GM18868 (cell line): ENCODE results near the gene TTC31.
"Not testable (repeated sequence)": the region's sequence is repeated elsewhere in the genome, so short reads cannot be mapped to it uniquely, and the experiment has no call there.

ENCODE experiments used
- ATAC-seq: cut with Tn5 transposase; IDR thresholded peaks from one replicate; pipeline ENCODE4 v1.9.1; 2021; ENCODE audit warnings: mild to moderate bottlenecking, moderate library complexity; ENCODE audit not compliant: unreplicated experiment

The TTC31 gene

DNA sequence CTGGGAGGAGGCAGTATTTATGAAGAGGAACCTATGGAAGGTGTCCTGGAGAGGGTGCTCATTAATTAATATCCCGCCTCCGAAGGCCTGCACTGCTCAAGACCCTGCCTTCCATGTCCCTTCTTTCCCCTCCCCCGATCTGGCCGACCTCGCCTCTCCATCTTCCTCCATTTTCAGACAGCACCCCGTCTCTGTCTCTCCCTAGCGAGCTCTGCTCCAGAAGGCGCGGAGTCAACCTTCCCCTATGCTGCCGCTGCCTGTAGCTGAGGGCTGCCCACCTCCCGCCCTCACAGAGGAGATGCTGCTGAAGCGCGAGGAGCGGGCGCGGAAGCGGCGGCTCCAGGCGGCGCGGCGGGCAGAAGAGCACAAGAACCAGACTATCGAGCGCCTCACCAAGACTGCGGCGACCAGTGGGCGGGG is 25.7 kb upstream of the TTC31 start:
- ATAC-seq = no peak

DNA sequence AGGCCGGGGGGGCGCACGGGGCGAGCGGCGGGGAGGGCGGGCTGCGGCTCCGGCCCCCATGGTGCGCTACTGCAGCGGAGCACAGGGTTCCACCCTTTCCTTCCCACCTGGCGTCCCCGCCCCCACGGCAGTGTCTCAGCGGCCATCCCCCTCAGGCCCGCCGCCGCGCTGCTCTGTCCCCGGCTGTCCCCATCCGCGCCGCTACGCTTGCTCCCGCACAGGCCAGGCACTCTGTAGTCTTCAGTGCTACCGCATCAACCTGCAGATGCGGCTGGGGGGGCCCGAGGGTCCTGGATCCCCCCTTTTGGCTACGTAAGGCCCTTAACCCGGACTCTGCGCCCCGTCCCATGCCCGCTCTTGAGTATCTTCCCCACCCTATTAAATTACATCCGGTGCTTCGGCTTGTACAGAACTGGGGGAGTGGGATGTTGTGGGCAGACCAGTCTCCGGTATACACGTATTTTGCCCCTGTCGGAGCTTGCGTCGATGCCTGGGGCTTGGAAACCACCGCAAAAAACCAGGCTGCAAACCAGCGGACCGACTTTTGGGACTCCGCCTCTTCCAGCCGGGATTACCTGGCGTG is 25.2 kb upstream of the TTC31 start:
- peak; percentile 31 for ATAC-seq

DNA sequence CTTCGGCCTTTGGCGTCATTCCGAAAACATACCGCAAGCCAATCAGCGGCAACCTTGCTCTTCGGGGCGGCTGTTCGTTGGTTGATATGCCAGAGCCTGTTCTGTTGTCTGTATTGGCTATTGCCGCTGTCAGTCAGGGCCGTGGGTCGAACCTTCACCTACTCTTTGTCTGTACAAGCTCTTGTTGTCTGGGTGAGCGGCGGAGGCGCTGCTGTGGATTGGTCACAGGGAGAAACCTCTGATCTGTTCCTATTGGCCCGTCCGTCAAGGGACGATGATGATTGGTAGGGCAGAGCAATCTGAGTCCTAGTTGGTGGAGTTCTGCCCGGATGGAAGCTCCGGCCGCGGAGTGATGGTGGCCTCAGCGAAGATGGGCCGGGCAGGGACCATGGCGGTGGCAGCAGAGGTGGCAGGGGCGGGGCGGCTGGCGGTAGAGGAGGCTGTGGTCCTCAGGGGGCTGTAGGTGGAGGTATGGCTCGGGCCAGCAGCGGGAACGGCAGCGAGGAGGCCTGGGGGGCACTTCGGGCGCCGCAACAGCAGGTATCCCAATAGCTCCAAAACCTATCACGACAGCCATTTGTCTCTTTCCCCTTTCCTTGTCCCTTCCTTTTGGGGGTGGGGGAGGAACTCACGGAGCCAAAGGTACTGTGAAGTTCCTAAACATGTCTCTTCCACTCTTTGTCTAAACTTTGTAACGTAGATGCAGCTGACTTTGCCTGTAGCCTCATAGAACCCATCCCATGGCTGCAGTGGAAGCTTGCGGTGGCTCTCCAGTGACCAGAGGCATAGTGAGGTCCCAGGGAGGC is 24.5 kb upstream of the TTC31 start, which contains the start of gene WBP1:
TSS of gene WBP1 (plus strand) at position 307 of the 806 bp plus-strand sequence. CDS start at position 472, 165 bp downstream.
- ATAC-seq = peak; percentile 80

DNA sequence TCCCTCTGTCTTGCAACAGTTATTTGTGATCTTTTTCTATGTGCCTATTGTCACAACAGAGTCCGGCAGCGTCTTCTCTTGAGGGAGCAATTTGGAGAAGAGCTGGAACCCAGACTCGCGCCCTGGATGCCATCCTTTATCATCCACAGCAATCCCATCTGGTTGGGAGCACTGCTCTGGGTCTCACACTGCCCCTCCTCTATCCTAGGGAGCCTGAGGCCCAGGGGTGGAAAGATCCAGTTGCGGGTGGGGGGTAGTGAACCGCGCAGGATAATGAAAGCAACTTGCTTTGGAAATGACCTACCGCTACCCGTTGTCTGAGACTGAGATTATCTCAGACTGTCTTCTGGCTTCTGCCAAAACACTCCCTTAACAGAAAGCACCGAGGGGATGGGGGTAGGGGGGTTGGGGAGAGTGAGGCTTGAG is 23.9 kb upstream of the TTC31 start:
- no peak for ATAC-seq

DNA sequence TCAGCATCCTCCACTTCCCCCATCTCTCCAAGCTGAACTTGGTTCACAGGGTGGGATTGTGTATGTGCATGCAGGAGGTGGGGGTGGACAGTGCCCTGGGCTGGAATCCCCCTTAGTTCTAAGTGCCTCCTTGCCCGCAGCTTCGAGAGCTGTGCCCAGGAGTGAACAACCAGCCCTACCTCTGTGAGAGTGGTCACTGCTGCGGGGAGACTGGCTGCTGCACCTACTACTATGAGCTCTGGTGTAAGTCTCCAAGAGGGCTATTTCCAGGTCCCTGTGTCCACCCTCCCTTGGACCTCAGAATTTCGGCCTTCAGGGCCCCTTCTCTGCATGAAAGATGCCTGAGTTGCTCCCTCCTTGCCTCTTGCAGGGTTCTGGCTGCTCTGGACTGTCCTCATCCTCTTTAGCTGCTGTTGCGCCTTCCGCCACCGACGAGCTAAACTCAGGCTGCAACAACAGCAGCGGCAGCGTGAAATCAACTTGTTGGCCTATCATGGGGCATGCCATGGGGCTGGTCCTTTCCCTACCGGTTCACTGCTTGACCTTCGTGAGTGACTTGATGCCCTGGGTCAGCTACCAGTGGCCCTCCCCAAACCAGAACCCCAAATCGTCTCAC is 23.3 kb upstream of the TTC31 start:
- ATAC-seq = not testable (repeated sequence)

DNA sequence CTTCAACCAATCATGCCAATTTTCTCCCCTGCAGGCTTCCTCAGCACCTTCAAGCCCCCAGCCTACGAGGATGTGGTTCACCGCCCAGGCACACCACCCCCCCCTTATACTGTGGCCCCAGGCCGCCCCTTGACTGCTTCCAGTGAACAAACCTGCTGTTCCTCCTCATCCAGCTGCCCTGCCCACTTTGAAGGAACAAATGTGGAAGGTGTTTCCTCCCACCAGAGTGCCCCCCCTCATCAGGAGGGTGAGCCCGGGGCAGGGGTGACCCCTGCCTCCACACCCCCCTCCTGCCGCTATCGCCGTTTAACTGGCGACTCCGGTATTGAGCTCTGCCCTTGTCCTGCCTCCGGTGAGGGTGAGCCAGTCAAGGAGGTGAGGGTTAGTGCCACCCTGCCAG is 22.7 kb upstream of the TTC31 start:
- ATAC-seq = not testable (repeated sequence)

DNA sequence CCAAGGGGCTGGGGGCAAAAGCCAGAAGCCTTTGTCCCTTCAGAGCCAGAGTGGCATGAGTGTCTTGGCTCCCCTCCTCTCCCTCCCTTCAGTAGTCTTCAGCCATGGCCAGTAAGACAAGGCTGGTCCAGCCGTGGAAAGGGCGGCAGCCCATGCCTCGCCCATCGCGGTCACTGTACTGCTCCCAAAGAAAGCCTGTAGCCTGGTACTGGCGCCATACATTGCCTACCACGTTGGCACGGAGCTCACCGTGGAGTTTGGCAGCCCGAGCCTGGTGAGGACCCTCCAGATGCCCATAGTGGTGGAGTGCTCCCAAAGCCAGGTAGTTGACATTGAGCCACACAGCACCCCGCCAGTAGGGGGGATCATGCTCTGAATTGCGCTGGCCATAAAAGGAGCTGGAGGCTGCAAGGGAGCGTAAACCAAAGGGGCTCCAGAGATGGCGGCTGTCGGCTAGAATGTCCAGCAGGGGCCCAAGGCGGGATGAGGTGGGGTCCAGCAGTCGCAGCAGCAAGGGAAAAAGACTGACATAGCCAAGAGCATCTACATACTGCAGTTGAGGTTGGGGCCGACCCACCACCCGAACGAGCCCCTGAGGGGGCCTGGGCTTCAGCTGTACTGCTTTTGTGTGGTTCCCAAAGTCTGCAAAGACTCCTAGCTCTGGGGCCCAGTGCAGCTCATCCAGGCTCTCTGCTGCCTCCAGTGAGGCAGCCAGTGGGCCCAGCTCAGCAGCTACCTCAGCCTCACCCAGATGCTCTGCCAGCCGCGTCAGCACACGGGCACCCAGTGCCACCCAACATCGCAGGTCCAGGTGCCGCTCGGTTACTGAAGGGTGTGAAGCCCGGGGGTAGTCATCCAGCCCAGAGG is 21.5 kb upstream of the TTC31 start:
- no peak for ATAC-seq

DNA sequence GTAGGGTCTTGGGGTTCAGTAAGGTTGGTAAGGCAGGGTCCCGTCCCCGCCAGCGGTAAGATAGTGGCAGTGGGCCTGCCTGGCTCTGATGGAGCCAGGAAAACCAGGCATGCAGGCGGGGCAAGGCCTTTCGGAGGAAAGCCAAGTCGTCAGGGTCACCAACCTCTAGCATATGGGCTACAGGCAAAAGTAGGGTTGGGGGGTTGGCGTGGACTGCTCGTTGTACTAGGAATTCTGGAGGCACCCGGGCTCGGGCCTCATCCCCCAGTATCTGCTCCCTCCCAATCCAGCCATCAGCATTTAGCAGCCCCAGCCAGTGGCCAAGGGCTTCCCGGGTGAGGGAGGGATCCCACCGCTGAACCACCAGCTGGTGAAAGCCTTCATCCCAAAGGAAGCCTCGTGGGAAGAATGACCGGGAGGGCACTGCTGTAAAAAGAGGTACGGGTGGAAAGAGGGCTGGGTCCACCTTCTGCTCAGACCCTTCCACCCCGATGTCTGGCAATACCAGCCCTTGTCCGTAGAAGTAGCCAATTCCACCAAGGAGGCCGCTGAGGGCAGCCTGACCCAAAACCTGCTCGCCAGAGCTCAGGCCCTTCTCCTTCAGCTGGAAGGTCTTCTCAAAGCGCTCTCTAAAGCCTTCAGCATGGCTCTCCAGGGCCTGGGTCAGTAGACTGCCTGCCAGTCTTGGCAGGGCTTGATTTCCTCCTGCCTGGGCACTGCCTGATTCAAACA is 20.7 kb upstream of the TTC31 start:
- ATAC-seq = no peak

DNA sequence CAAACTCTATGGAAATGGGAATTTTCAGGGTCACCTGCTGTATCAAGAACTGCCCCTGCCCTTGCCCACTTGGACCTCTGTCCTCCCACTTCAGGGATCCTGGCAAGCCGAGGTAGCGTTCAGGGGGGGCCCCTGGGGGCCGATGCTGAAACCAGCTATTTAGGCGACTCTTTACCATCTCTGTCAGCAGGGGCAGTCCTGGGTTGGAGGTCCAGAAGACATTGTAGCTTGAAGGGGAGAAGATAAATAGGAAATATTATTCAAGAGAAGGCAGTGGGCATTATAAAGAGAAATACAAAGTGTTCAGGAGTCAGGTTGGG is 20.1 kb upstream of the TTC31 start:
- no peak for ATAC-seq

DNA sequence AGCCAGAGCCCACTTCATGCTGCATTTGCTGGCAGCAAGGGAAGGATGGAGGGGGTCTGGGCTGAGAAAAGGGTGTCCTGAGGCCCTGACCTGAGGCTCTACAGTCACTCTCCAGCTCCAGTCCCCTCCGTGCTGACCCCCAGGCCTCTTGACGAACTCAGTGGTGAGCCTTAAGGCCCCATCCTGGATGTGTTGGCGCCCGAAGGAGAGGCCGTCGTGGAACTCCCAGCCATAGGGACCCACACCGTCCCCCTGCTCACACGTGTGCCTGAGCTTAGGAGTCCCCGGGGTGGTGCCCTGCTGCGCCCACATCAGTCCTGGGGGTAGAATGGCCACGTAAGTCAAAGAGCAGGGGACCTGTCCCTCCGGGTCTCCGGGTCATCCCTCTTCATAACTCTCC is 18.5 kb upstream of the TTC31 start:
- no peak for ATAC-seq

DNA sequence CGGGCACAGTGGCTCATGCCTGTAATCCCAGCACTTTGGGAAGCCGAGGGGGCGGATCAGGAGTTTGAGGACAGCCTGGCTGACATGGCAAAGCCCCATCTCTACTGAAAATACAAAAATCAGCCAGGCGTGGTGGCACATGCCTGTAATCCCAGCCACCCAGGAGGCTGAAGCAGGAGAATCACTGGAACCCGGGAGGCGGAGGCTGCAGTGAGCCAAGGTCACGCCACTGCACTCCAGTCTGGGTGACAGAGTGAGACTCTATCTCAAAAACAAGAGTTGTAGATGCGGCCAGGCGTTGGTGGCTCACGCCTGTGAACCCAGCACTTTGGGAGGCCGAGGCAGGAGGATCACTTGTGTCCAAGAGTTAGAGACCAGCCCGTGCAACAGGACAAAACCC is 12.1 kb upstream of the TTC31 start:
- not testable (repeated sequence) for ATAC-seq

DNA sequence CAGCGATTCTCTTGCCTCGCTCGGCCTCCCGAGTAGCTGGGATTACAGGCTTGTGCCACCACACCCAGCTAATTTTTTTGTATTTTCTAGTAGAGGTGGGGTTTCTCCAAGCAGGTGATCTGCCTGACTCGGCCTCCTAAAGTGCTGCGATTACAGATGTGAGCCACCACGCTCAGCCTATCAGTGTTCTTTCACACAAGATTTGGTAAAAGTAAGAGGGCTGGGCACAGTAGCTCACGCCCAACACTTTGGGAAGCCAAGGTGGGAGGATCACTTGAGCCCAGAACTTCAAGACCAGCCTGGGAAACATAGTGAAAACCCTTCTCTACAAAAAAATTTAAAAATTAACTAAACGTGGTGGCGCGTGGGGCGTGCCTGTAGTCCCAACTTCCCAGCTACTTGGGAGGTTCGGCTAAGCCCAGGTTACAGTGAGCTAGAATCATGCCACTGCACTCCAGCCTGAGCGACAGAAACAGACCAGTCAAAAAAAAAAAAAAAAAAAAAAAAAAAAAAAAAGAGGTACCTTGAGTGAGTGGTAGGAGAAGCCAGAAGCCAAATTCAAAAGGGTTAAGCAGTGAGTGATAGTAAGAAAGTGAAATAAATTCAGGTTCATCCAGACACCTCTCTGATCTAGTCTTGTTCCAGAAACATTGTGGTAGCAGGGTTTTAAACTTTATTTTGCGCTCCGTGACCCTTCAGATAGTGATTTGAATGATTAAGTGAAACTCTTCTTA is 11.4 kb upstream of the TTC31 start:
- ATAC-seq = no peak

DNA sequence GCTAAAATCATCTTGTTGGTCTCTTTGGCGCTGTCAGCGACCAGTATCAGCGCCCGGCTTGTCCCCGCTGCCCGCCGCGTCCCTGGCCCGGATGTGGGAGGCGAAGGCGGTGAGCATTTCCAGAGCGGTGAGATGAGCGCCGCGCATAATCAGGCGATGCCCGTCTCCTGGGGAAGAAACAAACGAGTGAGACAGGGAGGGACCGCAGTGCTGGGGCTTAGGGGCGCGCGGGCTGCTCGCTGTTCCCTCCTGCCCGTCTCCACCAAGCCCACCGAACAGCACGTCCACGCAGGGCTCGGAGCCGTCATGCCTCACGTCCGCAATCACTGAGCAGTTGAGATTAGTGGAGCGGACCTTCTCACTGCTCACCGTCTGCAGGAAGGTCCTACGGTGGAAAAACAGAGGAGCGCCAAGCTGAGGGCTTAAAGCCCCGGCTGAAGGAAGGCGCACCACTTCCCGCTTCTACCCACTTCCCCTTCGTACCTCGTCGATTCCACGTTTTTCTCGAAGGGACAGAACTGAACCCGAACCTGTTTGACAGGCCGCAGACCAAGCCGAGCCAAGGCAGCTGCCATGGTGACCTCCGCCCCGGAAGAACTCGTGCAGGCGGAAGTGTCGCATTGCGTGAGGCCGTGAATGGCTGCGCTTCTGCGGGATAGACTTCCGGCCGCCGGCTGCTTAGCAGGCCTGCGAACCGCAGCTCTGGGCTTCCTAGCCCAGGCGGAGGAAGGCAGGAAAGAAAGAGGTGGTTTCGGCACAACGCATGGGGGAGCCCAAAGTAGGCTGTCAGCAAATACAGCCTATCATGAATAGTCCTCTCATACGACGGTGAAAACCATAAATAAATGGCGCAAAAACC is 10.6 kb upstream of the TTC31 start, which contains the start of gene MRPL53:
TSS of gene MRPL53 (minus strand) at position 595 of the 859 bp plus-strand sequence. CDS start at position 575, 20 bp downstream.
- ATAC-seq = peak; percentile 85

DNA sequence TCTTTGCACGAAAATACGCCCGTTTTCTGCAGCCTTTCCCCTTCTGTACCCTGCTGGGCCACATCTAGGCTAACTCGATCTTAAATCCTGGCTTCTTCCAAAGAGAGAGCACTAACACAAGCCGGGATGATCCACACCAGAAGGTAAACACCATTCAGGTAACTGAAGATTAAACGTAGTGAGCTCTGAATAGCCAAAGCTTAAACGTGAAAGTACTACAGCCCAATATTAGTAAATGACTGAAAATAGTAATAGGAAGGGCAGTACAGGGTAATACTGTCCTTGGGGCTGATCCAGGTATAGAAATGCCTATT is 10.0 kb upstream of the TTC31 start:
- no peak for ATAC-seq

DNA sequence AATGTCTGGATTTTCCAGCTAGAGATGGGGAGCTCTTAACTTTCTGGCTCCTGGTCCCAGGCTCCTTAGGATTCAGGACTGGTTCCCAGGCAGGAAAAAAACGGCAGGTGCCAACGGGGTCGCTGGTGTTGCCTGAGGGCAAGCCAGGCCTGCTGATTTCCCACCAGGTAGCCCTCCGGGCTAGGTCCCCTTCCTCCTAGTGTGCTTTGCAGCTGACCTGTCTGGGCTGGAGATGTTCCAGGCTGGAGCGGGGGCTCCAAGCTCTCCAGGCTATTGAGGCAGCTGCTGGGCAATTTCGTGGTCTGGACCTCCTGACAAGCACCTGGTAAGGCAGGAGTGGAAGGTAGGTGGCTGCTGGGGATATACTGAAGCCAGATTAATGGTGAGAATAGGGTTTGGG is 8.4 kb upstream of the TTC31 start:
- no peak for ATAC-seq

DNA sequence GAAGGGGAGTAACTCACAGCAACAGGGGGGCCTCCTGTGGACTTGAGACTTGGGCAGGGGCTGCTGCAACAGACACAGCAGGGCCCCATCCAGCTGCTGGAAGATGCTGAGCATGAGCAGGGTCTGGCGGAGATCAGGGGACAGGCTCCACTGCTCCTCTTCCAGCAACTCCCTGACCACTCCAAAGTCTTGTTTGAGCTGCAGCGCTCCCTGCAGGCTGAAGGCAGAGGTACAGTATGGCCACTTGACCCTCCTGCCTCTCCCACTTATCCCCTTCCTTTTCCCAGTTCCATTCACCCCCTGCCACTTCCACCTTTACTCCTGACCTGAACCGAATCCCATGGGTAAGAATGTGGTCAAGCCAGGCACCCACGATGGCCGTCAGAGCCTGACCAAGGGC is 8.0 kb upstream of the TTC31 start:
- no peak for ATAC-seq

DNA sequence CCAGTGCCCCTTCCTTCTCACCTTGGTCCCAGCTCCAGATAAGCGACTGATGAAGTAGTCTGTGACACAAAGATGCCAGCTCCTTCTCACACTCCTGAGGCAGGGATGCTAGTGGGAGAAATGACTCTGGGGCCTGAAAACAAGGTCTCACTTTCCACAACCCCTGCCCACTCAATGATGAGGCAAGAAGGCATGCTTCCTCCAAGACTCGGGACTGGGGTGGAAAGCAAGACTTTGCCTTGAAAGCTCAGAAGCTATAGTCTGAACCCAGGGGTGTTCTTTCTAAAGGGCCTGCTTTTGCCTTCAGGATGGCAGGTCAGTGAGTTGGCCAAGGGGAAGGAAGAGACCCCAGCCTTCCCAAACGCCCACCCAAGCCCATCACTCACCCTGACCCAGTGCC is 1.4 kb upstream of the TTC31 start:
- ATAC-seq = no peak

DNA sequence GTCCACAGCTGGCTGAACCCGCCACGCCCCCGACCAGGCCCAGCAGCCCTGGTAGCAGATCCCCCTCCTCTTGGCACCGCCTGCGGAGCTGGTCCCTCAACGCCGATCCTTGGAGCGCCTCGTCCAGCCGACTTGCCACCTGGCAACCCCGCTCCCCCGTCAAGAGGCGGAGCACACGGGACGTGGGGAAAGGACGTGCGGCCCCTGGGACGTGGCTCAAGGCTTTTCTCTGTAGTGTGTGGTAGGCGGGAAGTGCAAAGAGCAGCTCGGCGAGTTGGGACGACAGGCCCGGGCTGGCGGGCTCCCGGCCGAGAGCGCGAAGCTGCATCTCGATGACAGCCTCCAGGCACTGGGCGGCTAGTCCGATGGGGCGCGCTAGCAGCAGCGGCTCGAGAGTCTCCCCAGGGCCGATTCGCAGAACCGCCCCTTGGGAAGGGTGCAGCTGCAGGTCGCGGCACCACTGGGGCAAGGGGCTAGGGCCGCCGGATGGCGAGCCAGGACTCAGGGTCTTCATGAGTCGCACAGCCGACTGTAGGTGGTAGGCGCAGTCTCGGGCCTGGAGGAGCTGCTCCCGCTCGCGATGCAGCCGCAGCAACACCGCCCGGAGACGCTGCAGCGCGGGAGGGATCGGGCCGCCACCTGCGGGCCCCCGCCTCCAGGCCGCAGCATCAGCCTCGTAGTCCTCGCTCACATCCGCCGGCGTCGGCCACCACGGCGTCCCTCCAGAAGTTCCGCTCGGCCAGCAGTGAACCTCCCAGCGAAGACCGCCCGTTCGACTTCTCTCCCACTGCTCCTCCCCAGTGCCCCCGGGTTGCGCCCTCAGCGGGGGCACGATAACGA is 700 bp upstream of the TTC31 start:
- ATAC-seq = peak; percentile 29
